ENCODE data around the gene AGAP5. TPM values are rescaled to one million over a fixed set of nuclear protein-coding genes. Genes with fewer than 3 reads are reported as not detected.
"Not testable (repeated sequence)": the region's sequence is repeated elsewhere in the genome, so short reads cannot be mapped to it uniquely, and the experiment has no call there.

Gene AGAP5
- total and polyA plus RNA-seq, 4 donors = 3.2 to 8.9 (median 7.1) TPM

GRCh38 chr10:73743327-73743904 is 45.5 kb upstream of the AGAP5 start:
- Histone ChIP-seq H3K36me3 (ENCODE audit: control insufficient read depth in 4 of 4, insufficient read depth in 4 of 4, low read length in 4 of 4) (peaks cover 8 to 13% (median 10%) of the 10 kb centered on the region in 4 donors), H3K27ac (ENCODE audit: low read depth in 1 of 2, low read length in 1 of 2) (peak overlapping the region; percentile 89 to 97), H3K9me3 (ENCODE audit: control insufficient read depth in 4 of 4, insufficient read depth in 3 of 4, low read length in 3 of 4) (no peaks in the 10 kb centered on the region), H3K9ac (ENCODE audit: insufficient read depth in 1 of 2, low read length in 2 of 2) (peak overlapping the region; percentile 99 to 100), H3K27me3 (ENCODE audit: control insufficient read depth in 3 of 3, insufficient read depth in 3 of 3, low read length in 2 of 3) (no peaks in the 10 kb centered on the region), H3K4me3 (peak overlapping the region; percentile 63), H3K4me1 (ENCODE audit: control insufficient read depth in 5 of 5, insufficient read depth in 5 of 5, low read length in 5 of 5) (peaks cover 2 to 19% (median 6%) of the 10 kb centered on the region in 5 donors)
- WGBS, 2 donors = 35 to 46% methylated on average over 6 of the region's 6 CpGs
- no peak for TF ChIP-seq CTCF (IDR thresholded peaks at IDR 0.05; ENCODE audit: control extremely low read depth, extremely low read depth)
- DNase-seq (no peak), ATAC-seq (ENCODE audit: insufficient read depth, low FRiP score) (no peak)

GRCh38 chr10:73742454-73742734 is 44.5 kb upstream of the AGAP5 start:
- WGBS, 2 donors = 86 to 93% methylated on average over 5 of the region's 5 CpGs
- DNase-seq (no peak), ATAC-seq (ENCODE audit: insufficient read depth, low FRiP score) (no peak)
- Histone ChIP-seq H3K4me1 (ENCODE audit: control insufficient read depth in 5 of 5, insufficient read depth in 5 of 5, low read length in 5 of 5) (peaks cover 2 to 19% (median 6%) of the 10 kb centered on the region in 5 donors), H3K27ac (ENCODE audit: low read depth in 1 of 2, low read length in 1 of 2) (no peak overlapping the region), H3K9me3 (ENCODE audit: control insufficient read depth in 4 of 4, insufficient read depth in 3 of 4, low read length in 3 of 4) (no peaks in the 10 kb centered on the region), H3K27me3 (ENCODE audit: control insufficient read depth in 3 of 3, insufficient read depth in 3 of 3, low read length in 2 of 3) (no peaks in the 10 kb centered on the region), H3K36me3 (ENCODE audit: control insufficient read depth in 4 of 4, insufficient read depth in 4 of 4, low read length in 4 of 4) (peaks cover 6 to 10% (median 8%) of the 10 kb centered on the region in 4 donors), H3K9ac (ENCODE audit: insufficient read depth in 1 of 2, low read length in 2 of 2) (peak overlapping the region in 1 of 2 donors; percentile 100), H3K4me3 (no peak overlapping the region)
- no peak for TF ChIP-seq CTCF (IDR thresholded peaks at IDR 0.05; ENCODE audit: control extremely low read depth, extremely low read depth)

- ATAC-seq (ENCODE audit: insufficient read depth, low FRiP score); H3K27ac ChIP-seq (ENCODE audit: low read depth in 1 of 2, low read length in 1 of 2); H3K27me3 ChIP-seq (ENCODE audit: control insufficient read depth in 3 of 3, insufficient read depth in 3 of 3, low read length in 2 of 3); DNase-seq; H3K9ac ChIP-seq (ENCODE audit: insufficient read depth in 1 of 2, low read length in 2 of 2); H3K9me3 ChIP-seq (ENCODE audit: control insufficient read depth in 4 of 4, insufficient read depth in 3 of 4, low read length in 3 of 4); H3K4me3 ChIP-seq: not testable (repeated sequence)
- WGBS, 2 donors = 96 to 98% methylated on average over 17 to 18 of the region's 18 CpGs
- peaks cover 0 to 13% (median 5%) of the 10 kb centered on the region in 4 donors for H3K36me3 ChIP-seq (ENCODE audit: control insufficient read depth in 4 of 4, insufficient read depth in 4 of 4, low read length in 4 of 4)
- H3K4me1 ChIP-seq (ENCODE audit: control insufficient read depth in 5 of 5, insufficient read depth in 5 of 5, low read length in 5 of 5) = peaks cover 1 to 19% (median 6%) of the 10 kb centered on the region in 5 donors
These were observed 42.8 kb upstream of the AGAP5 start for GRCh38 chr10:73740501-73741254.

- 85 to 95% methylated on average over 5 of the region's 5 CpGs for WGBS, 2 donors
- Histone ChIP-seq H3K27me3 (ENCODE audit: control insufficient read depth in 3 of 3, insufficient read depth in 3 of 3, low read length in 2 of 3) (no peaks in the 10 kb centered on the region), H3K4me1 (ENCODE audit: control insufficient read depth in 5 of 5, insufficient read depth in 5 of 5, low read length in 5 of 5) (peaks cover 0 to 12% (median 2%) of the 10 kb centered on the region in 5 donors), H3K27ac (ENCODE audit: low read depth in 1 of 2, low read length in 1 of 2) (no peak overlapping the region), H3K4me3 (no peak overlapping the region), H3K36me3 (ENCODE audit: control insufficient read depth in 4 of 4, insufficient read depth in 4 of 4, low read length in 4 of 4) (peaks cover 0 to 28% (median 2%) of the 10 kb centered on the region in 4 donors), H3K9ac (ENCODE audit: insufficient read depth in 1 of 2, low read length in 2 of 2) (no peak overlapping the region), H3K9me3 (ENCODE audit: control insufficient read depth in 4 of 4, insufficient read depth in 3 of 4, low read length in 3 of 4) (no peaks in the 10 kb centered on the region)
- DNase-seq = no peak
- no peak for TF ChIP-seq CTCF (IDR thresholded peaks at IDR 0.05; ENCODE audit: control extremely low read depth, extremely low read depth)
- no peak for ATAC-seq (ENCODE audit: insufficient read depth, low FRiP score)
These were observed 36.9 kb upstream of the AGAP5 start for GRCh38 chr10:73734796-73735305.
